Aortic smooth muscle cell (primary cell): ENCODE data around the gene FASTK. TPM values are rescaled to one million over a fixed set of nuclear protein-coding genes. Genes with fewer than 3 reads are reported as not detected.

Experiments
- total RNA-seq: library from RNA; depleted of rRNA; stranded (reverse); fragments of >200 nt; gene quantifications from 2 replicates; pipeline ENCODE4 v1.2.3, GENCODE V29; 2014

FASTK gene
- 72.1 and 82.5 TPM in 2 replicates for total RNA-seq

GRCh38 chr7:151080522-151081169 lies at the start of gene FASTK:
Gene FASTK, minus strand, starts transcription at chr7:151080809. Its CDS starts 43 bp downstream, at chr7:151080766.

GRCh38 chr7:151085691-151086620 lies 5.3 kb upstream of the FASTK start, which contains the start of gene AGAP3:
Gene AGAP3, plus strand, starts transcription at chr7:151086475. Its CDS starts 267 bp downstream, at chr7:151086742.

GRCh38 chr7:151083071-151083823 lies 2.6 kb upstream of the FASTK start, which contains the start of gene TMUB1:
Gene TMUB1, minus strand, starts transcription at chr7:151083493. Its CDS starts 930 bp downstream, at chr7:151082563.

GRCh38 chr7:151059367-151060112 lies 21.1 kb downstream of the FASTK start, which contains the start of gene SLC4A2:
Gene SLC4A2, plus strand, starts transcription at chr7:151059589. Its CDS starts 2,399 bp downstream, at chr7:151061988.

GRCh38 chr7:151057506-151057988 lies 23.1 kb downstream of the FASTK start, which contains the start of gene CDK5:
Gene CDK5, minus strand, starts transcription at chr7:151057897. Its CDS starts 49 bp downstream, at chr7:151057848.

GRCh38 chr7:151047976-151048815 lies 32.4 kb downstream of the FASTK start, which contains the start of gene ASIC3:
Gene ASIC3, plus strand, starts transcription at chr7:151048531. Its CDS starts 355 bp downstream, at chr7:151048886.

GRCh38 chr7:151028131-151028947 lies 52.3 kb downstream of the FASTK start, which contains the start of gene ABCB8:
Gene ABCB8, plus strand, starts transcription at chr7:151028450. Its CDS starts 66 bp downstream, at chr7:151028516.

Other genes with a start within 250 kb of the FASTK start
- not detected in 2 replicates for gene AOC1, start 228.3 kb downstream of the FASTK start, total RNA-seq
- under 0.01 TPM in 1 of 2 replicates, not detected in the other for gene KCNH2, start 102.5 kb downstream of the FASTK start, total RNA-seq
- gene NOS3, start 89.8 kb downstream of the FASTK start, total RNA-seq = 1.7 and 3.7 TPM in 2 replicates
- gene ATG9B, start 56.3 kb downstream of the FASTK start, total RNA-seq = 0.06 TPM in 1 of 2 replicates, not detected in the other
- gene ABCB8, start 52.4 kb downstream of the FASTK start, total RNA-seq = 19.0 and 25.9 TPM in 2 replicates
- 0.06 TPM in 1 of 2 replicates, not detected in the other for gene ASIC3, start 32.3 kb downstream of the FASTK start, total RNA-seq
- gene CDK5, start 22.9 kb downstream of the FASTK start, total RNA-seq = 28.7 and 30.8 TPM in 2 replicates
- gene SLC4A2, start 21.2 kb downstream of the FASTK start, total RNA-seq = 80.1 and 104 TPM in 2 replicates
- 15.5 and 16.5 TPM in 2 replicates for gene TMUB1, start 2.7 kb upstream of the FASTK start, total RNA-seq
- 22.0 and 31.8 TPM in 2 replicates for gene AGAP3, start 5.7 kb upstream of the FASTK start, total RNA-seq
- not detected in 2 replicates for gene GBX1, start 86.9 kb upstream of the FASTK start, total RNA-seq
- gene ASB10, start 106.4 kb upstream of the FASTK start, total RNA-seq = not detected in 2 replicates
- not detected in 2 replicates for gene H2BK1, start 129.7 kb upstream of the FASTK start, total RNA-seq
- gene ABCF2, start 146.4 kb upstream of the FASTK start, total RNA-seq = 41.2 and 62.4 TPM in 2 replicates
- gene CHPF2, start 151.7 kb upstream of the FASTK start, total RNA-seq = 73.6 and 82.2 TPM in 2 replicates
- gene SMARCD3, start 167.9 kb upstream of the FASTK start, total RNA-seq = 40.7 and 41.8 TPM in 2 replicates